SH-SY5Y (cell line): ENCODE data around the gene NR3C2.

Experiments
- GATA2 ChIP-seq: IDR thresholded peaks from 2 replicates; pipeline ENCODE4 v1.6.1; 2011; ENCODE audit warnings: mild to moderate bottlenecking, low read depth, low read length
- GATA3 ChIP-seq: IDR thresholded peaks from 2 replicates; pipeline ENCODE4 v1.6.1; 2011; ENCODE audit warnings: low read depth, mild to moderate bottlenecking, low read length, moderate library complexity

GRCh38 chr4:148071009-148071408 lies 371.2 kb downstream of the NR3C2 start:
- TF ChIP-seq GATA2 (no peak), GATA3 (no peak)
